HepG2 (cell line): ENCODE data around the gene TIMP4. TPM values are rescaled to one million over a fixed set of nuclear protein-coding genes. Genes with fewer than 3 reads are reported as not detected.

Experiments
- ATAC-seq: fragments of 200-7000 bp; cut with Tn5 transposase; 3 replicates; pipeline ENCODE4 v1.9.1; 2020; ENCODE audit warnings: mild to moderate bottlenecking, moderate library complexity
- BruUV-seq: library from RNA; stranded (reverse); fragments of 400-500 nt; replicated peaks from 2 replicates; lab custom pipeline; 2021; lab: Mats Ljungman, UMichigan
- CTCF ChIA-PET: fragments of 300-600 bp; formaldehyde crosslinking; extraction: SDS; loops from one replicate; lab custom pipeline; 2021; ENCODE audit warnings: low total read pairs, inconsistent platforms, low intra/inter-chr PET ratio; lab: Yijun Ruan, JAX
- POLR2A ChIA-PET: fragments of 350-600 bp; sonication (Branson Sonifier 250); formaldehyde crosslinking; loops from one replicate; lab custom pipeline; 2020; ENCODE audit warnings: antibody characterized with exemption, inconsistent platforms; lab: Yijun Ruan, JAX
- DNase-seq: peaks from one replicate; pipeline ENCODE4 v3.0.0-alpha.2; 2015; ENCODE audit warnings: low spot score
- FAIRE-seq: peaks from 3 replicates; lab custom pipeline; 2011; peaks lifted over from hg19 to GRCh38; lab: Jason Lieb, UNC
- H2AFZ ChIP-seq: one replicate; pipeline ENCODE4 v1.6.1; 2011; ENCODE audit warnings: low read length, inconsistent platforms
- H3K27ac ChIP-seq: fragments of 300-600 bp; 3 replicates; pipeline ENCODE4 v1.8.0; 2011; ENCODE audit warnings: mixed run types, mild to moderate bottlenecking, mixed read lengths, low read length, inconsistent platforms; ENCODE audit not compliant: insufficient read depth; ENCODE audit errors: extremely low read length
- H3K27me3 ChIP-seq, 2 experiments: fragments of 200-600 bp in 1 of 2; 2 replicates in 1 of 2; 3 replicates in 1 of 2; pipeline versions ENCODE4 v1.6.0 to v1.8.0; 2011; ENCODE audit warnings: low read length in 2 of 2, mild to moderate bottlenecking in 2 of 2, moderate library complexity in 2 of 2, inconsistent platforms in 1 of 2; ENCODE audit not compliant: insufficient read depth in 2 of 2, control insufficient read depth in 1 of 2
- H3K36me3 ChIP-seq, 2 experiments: fragments of 200-600 bp in 1 of 2; replicated peaks in 1 of 2; 2 replicates in 1 of 2; 3 replicates in 1 of 2; pipeline versions ENCODE4 v1.5.1 to v1.8.0; 2011; ENCODE audit warnings: low read length in 2 of 2, inconsistent platforms in 1 of 2; ENCODE audit not compliant: insufficient read depth in 2 of 2, control insufficient read depth in 1 of 2
- H3K4me1 ChIP-seq: 2 replicates; pipeline ENCODE4 v1.5.1; 2012; ENCODE audit warnings: low read length, inconsistent platforms; ENCODE audit not compliant: insufficient read depth
- H3K4me2 ChIP-seq: 2 replicates; pipeline ENCODE4 v1.6.0; 2011; ENCODE audit warnings: low read depth, low read length, inconsistent platforms
- H3K4me3 ChIP-seq, 3 experiments: fragments of 200-600 bp in 1 of 3; sonication (generic), shearing (Covaris generic) in 1 of 3; replicated peaks in 1 of 3; 2 replicates each; pipeline ENCODE4 v1.5.1; 2011 to 2016; ENCODE audit warnings: low read length in 3 of 3, inconsistent platforms in 2 of 3, low read depth in 2 of 3, mild to moderate bottlenecking in 2 of 3, control low read depth in 1 of 3, mixed read lengths in 1 of 3; ENCODE audit not compliant: insufficient read depth in 1 of 3
- H3K79me2 ChIP-seq: one replicate; pipeline ENCODE4 v1.6.1; 2011; ENCODE audit warnings: low read length, inconsistent platforms; ENCODE audit not compliant: insufficient read depth
- H3K9ac ChIP-seq: 2 replicates; pipeline ENCODE4 v1.6.0; 2011; ENCODE audit warnings: mild to moderate bottlenecking, low read depth, low read length, inconsistent platforms; ENCODE audit not compliant: insufficient read depth
- H3K9me3 ChIP-seq: 2 replicates; pipeline ENCODE4 v1.5.1; 2012; ENCODE audit warnings: mild to moderate bottlenecking, low read length
- H4K20me1 ChIP-seq: 2 replicates; pipeline ENCODE4 v1.6.0; 2011; ENCODE audit warnings: inconsistent platforms, mild to moderate bottlenecking, low read length, moderate library complexity; ENCODE audit not compliant: insufficient read depth
- ARID2 ChIP-seq: sonication (generic); formaldehyde crosslinking; IDR thresholded peaks from 2 replicates; pipeline ENCODE4 v1.8.1; 2022; ENCODE audit warnings: mild to moderate bottlenecking, missing genetic modification reagents, borderline replicate concordance
- ARID4A ChIP-seq: sonication (generic); formaldehyde crosslinking; IDR thresholded peaks from 2 replicates; pipeline ENCODE4 v1.5.0; 2020; ENCODE audit warnings: mild to moderate bottlenecking, missing genetic modification reagents, borderline replicate concordance
- ATF1 ChIP-seq: IDR thresholded peaks from 2 replicates; pipeline ENCODE4 v1.6.1; 2016; ENCODE audit warnings: mild to moderate bottlenecking, control low read depth
- NFYB ChIP-seq: sonication (generic); formaldehyde crosslinking; IDR thresholded peaks from 2 replicates; pipeline ENCODE4 v1.4.0; 2020; ENCODE audit warnings: missing genetic modification reagents
- RBM22 ChIP-seq: fragments of 200-400 bp; formaldehyde crosslinking; optimal IDR thresholded peaks from 2 replicates; pipeline ENCODE3; 2017; ENCODE audit warnings: mild to moderate bottlenecking, low read length, moderate library complexity
- ZGPAT ChIP-seq: IDR thresholded peaks from 2 replicates; pipeline ENCODE4 v1.6.1; 2016; ENCODE audit warnings: mild to moderate bottlenecking
- ZNF143 ChIP-seq: sonication (generic); formaldehyde crosslinking; IDR thresholded peaks from 2 replicates; pipeline ENCODE4 v1.4.0; 2020; ENCODE audit warnings: missing genetic modification reagents
- ZNF326 ChIP-seq: sonication (generic); formaldehyde crosslinking; IDR thresholded peaks from 2 replicates; pipeline ENCODE4 v1.4.0; 2020; ENCODE audit warnings: missing genetic modification reagents, borderline replicate concordance
- ZNF556 ChIP-seq: sonication (generic); formaldehyde crosslinking; IDR thresholded peaks from 2 replicates; pipeline ENCODE4 v1.4.0; 2020; ENCODE audit warnings: mild to moderate bottlenecking, missing genetic modification reagents, borderline replicate concordance
- ZNF678 ChIP-seq: sonication (generic); formaldehyde crosslinking; IDR thresholded peaks from 2 replicates; pipeline ENCODE4 v1.4.0; 2020; ENCODE audit warnings: mild to moderate bottlenecking, missing genetic modification reagents
- WGBS: methylation state at CpG from one replicate; pipeline ENCODE4 v1.1.6; 2017; ENCODE audit warnings: low lambda C conversion rate; 5-methylcytosine and 5-hydroxymethylcytosine counted together
- in situ Hi-C: cut with HindIII; loops from 2 replicates; pipeline ENCODE4 v1.10.0; 2017; ENCODE audit warnings: low pct_unique_long_range_greater_than_20kb; ENCODE audit not compliant: extremely low pct_ligation_motif_present
- intact Hi-C: fragments of 100-400 bp; cut with micrococcal nuclease; formaldehyde crosslinking; loops from one replicate; pipeline ENCODE4 v1.10.0; 2022; ENCODE audit not compliant: unreplicated experiment
- polyA plus RNA-seq, 8 experiments: library from polyadenylated mRNA; depleted of rRNA in 3 of 8; stranded (reverse) in 7 of 8; unstranded in 1 of 8; fragments of >200 nt; fragmentation: Illumina TruSeq in 4 of 8; extraction: Trizol in 4 of 8; gene quantifications; 2 replicates each; pipeline versions ENCODE4 v1.2.1 to v1.2.3, GENCODE V29; 2011 to 2016; ENCODE audit warnings: low read depth in 4 of 8, missing spikeins in 1 of 8, mixed read lengths in 1 of 8; ENCODE audit not compliant: insufficient read depth in 1 of 8
- total RNA-seq, 5 experiments: library from RNA; depleted of rRNA; stranded (reverse); fragments of >200 nt; fragmentation: Illumina TruSeq; extraction: Trizol; gene quantifications; 2 replicates each; pipeline ENCODE4 v1.2.3, GENCODE V29; 2016; ENCODE audit warnings: low read depth in 1 of 5

The TIMP4 gene
- total and polyA plus RNA-seq, 2 of the 13 experiments (the other 11 are each of a cell fraction or from before 2014, with no cell fraction given) = 0.05 to 0.07 TPM

GRCh38 chr3:12136371-12136770 is 22.3 kb downstream of the TIMP4 start:
- Histone ChIP-seq H3K27me3 (no peaks in the 10 kb centered on the region; a peak in 1 of 5 replicates), H3K4me2 (no peak overlapping the region), H3K9ac (no peak overlapping the region), H2AFZ (no peak overlapping the region), H3K9me3 (no peaks in the 10 kb centered on the region), H3K27ac (no peak overlapping the region), H3K4me1 (no peaks in the 10 kb centered on the region), H3K4me3 (no peak overlapping the region), H3K79me2 (no peaks in the 10 kb centered on the region), H3K36me3 (no peaks in the 10 kb centered on the region), H4K20me1 (no peaks in the 10 kb centered on the region)
- intact Hi-C loops = loop anchor here (5.0 kb wide), 1 partner anchor 586 kb away; no protein-coding TSS in a partner anchor
- ChIA-PET POLR2A (no interaction called here), CTCF (interaction anchor here (2.7 to 3.3 kb wide), 2 partner anchors 39 to 344 kb away, joined by 15 to 33 read pairs; no protein-coding TSS in a partner anchor)
- no peak for FAIRE-seq
- TF ChIP-seq NFYB (CRISPR knock-in tag) = no peak
- no peak for TF ChIP-seq ZGPAT (CRISPR knock-in tag)
- TF ChIP-seq RBM22 = no peak
- no peak for TF ChIP-seq ZNF326
- no peak for TF ChIP-seq ARID2 (CRISPR knock-in tag)
- TF ChIP-seq ZNF143 (CRISPR knock-in tag) = no peak
- no peak for TF ChIP-seq ATF1 (CRISPR knock-in tag)
- TF ChIP-seq ARID4A = no peak
- TF ChIP-seq ZNF678 (CRISPR knock-in tag) = no peak
- no peak for TF ChIP-seq ZNF556 (CRISPR knock-in tag)
- DNase-seq = no peak
- WGBS = 10% methylated on average over 3 of the region's 3 CpGs
- no peak for ATAC-seq
- BruUV-seq = no TSS peak
- in situ Hi-C loops = loop anchor here (5.0 kb wide), 2 partner anchors 41 to 341 kb away; no protein-coding TSS in a partner anchor
